ENCODE data around the gene FERMT2.

Gene FERMT2

DNA sequence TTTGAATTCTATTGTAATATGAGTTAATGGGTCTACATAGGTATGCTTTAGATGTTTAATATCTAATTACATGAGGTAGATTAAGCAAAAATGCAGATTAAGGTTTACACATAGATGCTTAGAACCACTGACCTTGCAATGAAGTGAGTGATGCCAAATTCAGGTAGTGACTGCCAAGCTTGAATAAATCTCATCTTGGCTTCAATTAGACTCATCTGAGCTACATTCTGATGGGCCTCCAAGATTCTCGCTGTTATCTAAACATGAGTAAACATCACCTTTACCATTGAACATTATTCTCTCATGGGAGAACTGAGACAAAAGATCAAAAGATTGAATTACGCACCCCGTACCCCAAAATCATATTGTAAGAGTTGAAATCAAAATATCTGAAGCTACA lies 90.6 kb downstream of the FERMT2 start:
- Mint-ChIP-seq H3K9me3 (no peaks in the 10 kb centered on the region), H3K27me3 (no peaks in the 10 kb centered on the region), H3K4me1 (no peaks in the 10 kb centered on the region), H3K4me3 (no peak overlapping the region), H3K36me3 (no peaks in the 10 kb centered on the region), H3K27ac (no peak overlapping the region)
- CTCF ChIA-PET: no interaction called here
- no peak for DNase-seq

DNA sequence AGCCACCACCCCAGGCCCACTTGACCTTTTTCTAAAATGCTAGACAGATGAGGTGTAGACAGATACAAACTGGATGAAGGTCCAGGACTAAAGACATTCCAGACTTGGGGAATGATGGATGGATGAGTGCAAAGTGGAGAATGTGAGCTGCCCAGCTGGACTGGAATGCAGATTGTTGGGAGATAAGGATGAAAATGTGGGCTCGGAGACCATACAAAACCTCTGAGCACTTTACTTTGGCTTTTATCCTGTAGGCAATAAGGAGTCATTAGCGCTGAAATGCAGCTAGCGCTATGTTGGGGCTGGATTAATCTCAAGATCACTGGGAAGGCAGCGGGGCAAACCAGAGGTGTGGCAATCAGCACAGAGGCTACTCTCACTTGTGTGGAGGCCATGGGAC lies 94.7 kb downstream of the FERMT2 start:
- no peaks in the 10 kb centered on the region for H3K9me3 Mint-ChIP-seq
- H3K4me1 Mint-ChIP-seq: peaks cover 5% of the 10 kb centered on the region
- no peaks in the 10 kb centered on the region for H3K27me3 Mint-ChIP-seq
- no peak overlapping the region for H3K27ac Mint-ChIP-seq
- H3K36me3 Mint-ChIP-seq: no peaks in the 10 kb centered on the region
- no peak for DNase-seq
- CTCF ChIA-PET: no interaction called here
- H3K4me3 Mint-ChIP-seq: no peak overlapping the region

DNA sequence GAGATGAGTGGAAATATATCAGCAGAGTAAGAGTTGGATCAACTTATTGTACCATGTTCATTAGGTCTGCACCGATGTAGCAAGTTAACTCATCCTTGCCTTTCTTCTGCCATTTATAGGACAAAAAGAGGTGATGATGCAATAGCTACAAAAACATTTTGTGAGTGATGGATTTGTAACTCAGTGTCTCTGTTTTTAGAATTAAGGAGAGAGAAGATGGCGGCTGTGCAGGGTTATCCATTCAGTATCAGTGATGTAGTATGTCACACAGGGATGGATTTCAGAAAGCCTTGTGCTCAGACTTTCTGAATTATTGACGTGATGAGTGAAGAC lies 97.4 kb downstream of the FERMT2 start:
- CTCF ChIA-PET: interaction anchor here (0.9 kb wide), 1 partner anchor 14 kb away, joined by 3 read pairs; no protein-coding TSS in a partner anchor
- no peak overlapping the region for H3K27ac Mint-ChIP-seq
- no peaks in the 10 kb centered on the region for H3K9me3 Mint-ChIP-seq
- DNase-seq: no peak
- H3K36me3 Mint-ChIP-seq: no peaks in the 10 kb centered on the region
- peaks cover 5% of the 10 kb centered on the region for H3K4me1 Mint-ChIP-seq
- H3K4me3 Mint-ChIP-seq: no peak overlapping the region
- H3K27me3 Mint-ChIP-seq: no peaks in the 10 kb centered on the region

DNA sequence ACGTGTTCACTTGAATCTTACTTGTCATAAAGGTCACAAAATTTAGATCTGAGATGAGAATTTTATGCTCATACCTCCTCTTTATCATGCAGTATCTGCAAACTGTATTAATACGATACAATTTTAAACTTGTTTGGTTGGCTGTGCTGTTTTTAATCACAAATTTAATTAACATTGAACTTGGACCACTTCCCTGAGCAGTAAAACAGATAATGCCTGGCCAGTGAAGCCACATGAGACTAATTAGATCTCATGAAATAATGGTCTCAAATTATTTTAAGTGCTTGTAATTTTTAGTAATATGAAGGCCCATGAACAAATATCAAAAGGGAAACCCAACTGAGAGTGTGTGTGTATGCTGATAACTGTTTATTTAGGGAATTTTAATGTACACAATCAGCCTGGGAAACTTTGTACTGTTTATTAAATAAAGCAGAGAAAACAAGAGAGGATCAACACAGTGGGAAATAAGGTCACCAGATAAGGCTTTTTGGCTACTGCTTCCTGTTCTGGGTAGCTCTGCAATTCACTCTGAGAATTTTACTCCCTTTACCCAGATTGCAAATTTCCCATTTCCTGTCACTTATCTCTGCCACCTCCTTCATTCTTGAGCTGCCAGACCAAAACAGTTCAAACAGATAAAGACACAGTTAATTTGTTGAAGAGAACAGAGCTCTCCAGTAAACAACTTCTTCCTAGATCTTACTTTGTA lies 97.9 kb downstream of the FERMT2 start:
- Mint-ChIP-seq H3K27ac (no peak overlapping the region), H3K27me3 (no peaks in the 10 kb centered on the region), H3K9me3 (no peaks in the 10 kb centered on the region), H3K4me1 (peaks cover 5% of the 10 kb centered on the region), H3K4me3 (no peak overlapping the region), H3K36me3 (no peaks in the 10 kb centered on the region)
- CTCF ChIA-PET: interaction anchor here (0.9 kb wide), 1 partner anchor 15 kb away, joined by 3 read pairs; no protein-coding TSS in a partner anchor
- no peak for DNase-seq

DNA sequence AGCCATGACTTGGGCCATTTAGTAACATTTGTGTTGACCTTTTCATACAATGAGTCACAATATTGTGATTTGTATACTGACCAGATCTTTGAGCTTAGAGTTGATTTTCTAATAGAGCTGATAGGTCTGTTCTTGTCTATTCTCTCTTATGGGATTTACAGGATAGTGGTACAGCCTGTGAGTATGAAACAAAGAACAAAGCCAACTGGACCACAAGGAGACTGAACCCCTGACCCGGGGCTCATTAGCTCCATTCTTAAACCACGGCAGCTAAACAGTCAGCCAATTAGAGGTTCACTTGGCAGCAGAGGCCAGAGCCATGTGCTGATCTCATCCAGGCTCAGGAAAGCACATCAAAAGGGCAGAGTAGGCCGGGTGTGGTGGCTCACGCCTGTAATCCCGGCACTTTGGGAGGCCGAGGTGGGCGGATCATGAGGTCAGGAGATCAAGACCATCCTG lies 100.4 kb downstream of the FERMT2 start:
- H3K27ac Mint-ChIP-seq: no peak overlapping the region
- CTCF ChIA-PET: no interaction called here
- no peaks in the 10 kb centered on the region for H3K9me3 Mint-ChIP-seq
- DNase-seq: no peak
- peaks cover 5% of the 10 kb centered on the region for H3K4me1 Mint-ChIP-seq
- H3K36me3 Mint-ChIP-seq: no peaks in the 10 kb centered on the region
- no peak overlapping the region for H3K4me3 Mint-ChIP-seq
- H3K27me3 Mint-ChIP-seq: no peaks in the 10 kb centered on the region

DNA sequence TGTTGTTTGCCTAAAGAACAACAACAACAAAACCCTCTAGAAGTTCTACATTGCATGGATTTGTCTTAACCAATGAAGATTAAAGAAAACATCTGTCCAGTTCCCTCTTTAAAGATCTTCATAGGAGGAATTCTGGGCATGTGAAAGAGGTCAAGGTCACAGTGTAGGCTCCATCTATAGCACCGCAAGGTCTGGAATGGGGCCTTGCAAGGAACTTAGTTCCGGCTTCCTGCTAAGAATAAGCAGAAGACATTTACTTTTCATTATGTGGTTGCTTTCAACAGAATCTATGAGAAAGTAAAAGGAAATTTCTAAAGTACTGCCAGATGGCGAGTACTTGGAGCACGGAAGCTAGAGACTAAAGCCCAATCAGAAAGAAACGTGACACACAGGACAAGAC lies 102.2 kb downstream of the FERMT2 start:
- Mint-ChIP-seq H3K4me3 (no peak overlapping the region), H3K9me3 (no peaks in the 10 kb centered on the region), H3K4me1 (peaks cover 5% of the 10 kb centered on the region), H3K36me3 (no peaks in the 10 kb centered on the region), H3K27me3 (no peaks in the 10 kb centered on the region), H3K27ac (no peak overlapping the region)
- CTCF ChIA-PET: no interaction called here
- no peak for DNase-seq

DNA sequence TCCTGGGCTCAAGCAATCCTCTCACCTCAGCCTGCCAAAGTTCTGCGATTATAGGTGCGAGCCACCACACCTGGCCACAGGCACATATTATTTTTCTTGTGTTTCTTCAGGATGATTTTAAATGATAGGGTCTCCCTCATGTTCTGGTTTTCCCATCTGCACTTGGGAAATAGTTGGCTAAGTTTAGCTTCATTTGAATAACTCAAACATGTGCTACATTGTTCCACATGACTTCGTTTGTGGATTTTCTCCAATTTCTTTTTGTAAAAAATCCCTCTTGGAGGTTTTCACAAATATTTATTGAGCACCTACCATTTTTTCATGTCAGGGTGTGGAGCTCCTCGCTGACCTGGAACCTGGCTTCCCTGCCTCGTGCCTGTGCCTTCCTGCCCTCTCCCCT lies 104.3 kb downstream of the FERMT2 start:
- H3K36me3 Mint-ChIP-seq: no peaks in the 10 kb centered on the region
- H3K4me1 Mint-ChIP-seq: no peaks in the 10 kb centered on the region
- H3K9me3 Mint-ChIP-seq: no peaks in the 10 kb centered on the region
- H3K27me3 Mint-ChIP-seq: no peaks in the 10 kb centered on the region
- H3K27ac Mint-ChIP-seq: no peak overlapping the region
- no peak overlapping the region for H3K4me3 Mint-ChIP-seq
- CTCF ChIA-PET: no interaction called here
- DNase-seq: no peak

DNA sequence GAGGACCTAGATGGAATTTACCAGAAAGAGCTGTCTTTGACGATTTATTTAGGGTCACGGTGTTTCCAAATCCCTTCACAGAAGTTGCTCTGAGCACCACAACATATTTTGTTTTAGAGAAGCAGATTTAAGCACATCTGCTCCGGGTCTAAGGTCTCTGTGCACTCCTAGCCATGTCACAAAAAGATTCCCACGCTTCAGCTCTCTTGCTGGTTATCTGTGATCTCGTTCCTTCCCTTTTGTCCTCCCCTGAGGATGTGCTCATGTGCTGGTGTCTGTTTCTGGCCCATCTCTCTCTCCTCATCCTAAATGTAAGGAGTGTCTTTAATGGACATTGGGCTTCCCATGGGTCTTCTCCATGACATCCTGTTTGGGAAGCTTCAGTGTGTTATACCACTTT lies 105.8 kb downstream of the FERMT2 start:
- no peak overlapping the region for H3K27ac Mint-ChIP-seq
- no peaks in the 10 kb centered on the region for H3K36me3 Mint-ChIP-seq
- no peaks in the 10 kb centered on the region for H3K4me1 Mint-ChIP-seq
- CTCF ChIA-PET: interaction anchor here (1.0 kb wide), 1 partner anchor 14 kb away, joined by 3 read pairs; no protein-coding TSS in a partner anchor
- H3K27me3 Mint-ChIP-seq: no peaks in the 10 kb centered on the region
- DNase-seq: no peak
- no peaks in the 10 kb centered on the region for H3K9me3 Mint-ChIP-seq
- H3K4me3 Mint-ChIP-seq: no peak overlapping the region

DNA sequence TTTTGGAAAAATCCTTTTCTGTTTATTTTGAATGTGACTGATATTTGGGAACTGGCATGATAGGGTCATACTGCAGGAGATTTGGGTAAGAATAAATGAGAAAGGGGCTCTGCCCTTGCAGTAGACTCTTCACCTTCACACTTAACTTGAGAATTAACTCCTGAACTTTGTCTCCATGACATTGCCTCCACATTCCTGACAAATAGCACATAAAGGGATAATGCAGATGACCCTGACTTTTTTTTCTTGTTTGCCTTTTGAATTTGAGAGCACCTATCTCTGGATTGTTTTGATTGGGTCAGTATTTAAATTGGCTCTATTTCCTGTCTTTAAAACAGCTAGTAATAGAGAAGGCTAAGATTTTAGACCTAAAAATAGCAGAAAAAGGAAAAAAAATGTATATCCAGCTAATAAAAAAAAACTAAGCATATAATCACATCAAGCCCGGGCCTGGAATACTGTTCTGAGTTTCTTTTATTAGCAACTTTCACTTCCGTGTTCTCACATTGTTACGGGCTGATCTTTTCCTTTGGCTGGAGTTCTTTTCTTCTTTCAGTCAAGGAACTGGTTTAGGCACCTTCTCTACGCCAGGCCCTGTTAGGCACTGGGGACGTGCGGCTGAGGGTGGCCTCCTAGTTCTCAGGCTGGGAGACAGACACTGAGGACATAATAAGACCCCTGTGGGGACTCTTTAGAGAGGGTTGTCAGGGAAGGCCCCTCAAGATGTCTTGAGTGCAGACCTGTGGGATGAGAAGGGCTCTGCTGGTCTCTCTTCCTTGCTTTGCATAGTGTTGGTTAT lies 106.4 kb downstream of the FERMT2 start:
- DNase-seq: no peak
- Mint-ChIP-seq H3K27ac (no peak overlapping the region), H3K9me3 (no peaks in the 10 kb centered on the region), H3K36me3 (no peaks in the 10 kb centered on the region), H3K4me1 (no peaks in the 10 kb centered on the region), H3K4me3 (no peak overlapping the region), H3K27me3 (no peaks in the 10 kb centered on the region)
- CTCF ChIA-PET: no interaction called here

DNA sequence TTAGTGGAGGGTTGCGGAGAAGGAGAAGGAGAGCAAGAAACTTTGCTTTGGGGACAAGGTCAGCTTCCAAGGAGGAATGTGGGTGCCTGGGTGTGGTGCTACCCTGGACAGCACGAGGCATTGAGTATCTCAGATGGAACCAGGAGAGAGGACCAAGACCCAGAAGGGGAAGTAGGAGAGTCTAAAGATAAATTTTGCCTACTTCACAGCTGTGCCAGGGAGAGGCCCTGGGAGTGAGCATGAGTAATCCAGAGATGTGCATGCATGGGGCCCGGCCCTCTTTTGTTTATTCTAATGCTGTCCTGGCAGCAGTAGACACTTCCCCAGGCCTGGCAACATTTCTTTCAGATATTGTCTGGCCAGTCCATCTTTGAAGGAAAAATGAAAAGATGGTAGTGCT lies 110.0 kb downstream of the FERMT2 start:
- no peak for DNase-seq
- CTCF ChIA-PET: no interaction called here
- no peaks in the 10 kb centered on the region for H3K4me1 Mint-ChIP-seq
- H3K36me3 Mint-ChIP-seq: no peaks in the 10 kb centered on the region
- no peak overlapping the region for H3K27ac Mint-ChIP-seq
- no peak overlapping the region for H3K4me3 Mint-ChIP-seq
- H3K9me3 Mint-ChIP-seq: no peaks in the 10 kb centered on the region
- peaks cover 5% of the 10 kb centered on the region for H3K27me3 Mint-ChIP-seq

DNA sequence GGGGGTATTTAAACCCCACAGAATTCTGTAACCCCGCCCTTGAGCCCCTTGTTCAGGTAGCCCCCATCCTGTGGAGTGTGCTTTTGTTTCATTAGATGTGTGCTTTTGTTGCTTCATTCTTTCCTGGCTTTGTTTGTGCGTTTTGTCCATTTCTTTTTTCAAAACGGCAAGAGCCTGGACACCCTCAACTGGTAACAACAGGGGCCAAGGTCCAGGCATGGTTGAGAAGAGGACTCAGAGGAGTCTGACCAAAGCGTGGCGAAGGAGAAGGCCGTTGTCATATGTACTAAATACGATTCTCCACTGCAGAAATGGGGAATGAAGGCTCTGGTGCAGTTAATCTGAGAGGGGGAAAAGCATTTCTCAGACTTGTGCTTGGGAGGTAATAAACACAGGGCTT lies 113.4 kb downstream of the FERMT2 start:
- Mint-ChIP-seq H3K27ac (no peak overlapping the region), H3K9me3 (no peaks in the 10 kb centered on the region), H3K27me3 (peaks cover 5% of the 10 kb centered on the region), H3K4me1 (no peaks in the 10 kb centered on the region), H3K36me3 (no peaks in the 10 kb centered on the region), H3K4me3 (no peak overlapping the region)
- DNase-seq: no peak
- CTCF ChIA-PET: no interaction called here

DNA sequence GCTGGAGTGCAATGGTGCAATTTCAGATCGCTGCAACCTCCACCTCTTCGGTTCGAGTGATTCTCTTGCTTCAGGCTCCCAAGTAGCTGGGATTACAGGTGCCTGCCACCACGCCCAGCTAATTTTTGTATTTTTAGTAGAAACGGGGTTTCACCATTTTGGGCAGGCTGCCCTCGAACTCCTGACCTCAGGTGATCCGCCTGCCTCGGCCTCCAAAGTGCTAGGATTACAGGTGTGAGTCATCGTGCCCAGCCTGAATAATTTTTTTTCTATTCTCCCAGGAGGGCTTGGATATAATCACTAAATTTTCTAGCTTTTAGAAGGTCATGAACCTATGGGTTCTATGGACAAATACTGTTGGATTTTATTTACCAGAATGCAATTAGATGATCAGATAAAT lies 114.8 kb downstream of the FERMT2 start:
- peaks cover 8% of the 10 kb centered on the region for H3K27me3 Mint-ChIP-seq
- DNase-seq: no peak
- H3K9me3 Mint-ChIP-seq: no peaks in the 10 kb centered on the region
- CTCF ChIA-PET: interaction anchor here (0.7 kb wide), 1 partner anchor 93 kb away, joined by 4 read pairs; no protein-coding TSS in a partner anchor
- H3K4me3 Mint-ChIP-seq: no peak overlapping the region
- no peak overlapping the region for H3K27ac Mint-ChIP-seq
- no peaks in the 10 kb centered on the region for H3K36me3 Mint-ChIP-seq
- no peaks in the 10 kb centered on the region for H3K4me1 Mint-ChIP-seq

DNA sequence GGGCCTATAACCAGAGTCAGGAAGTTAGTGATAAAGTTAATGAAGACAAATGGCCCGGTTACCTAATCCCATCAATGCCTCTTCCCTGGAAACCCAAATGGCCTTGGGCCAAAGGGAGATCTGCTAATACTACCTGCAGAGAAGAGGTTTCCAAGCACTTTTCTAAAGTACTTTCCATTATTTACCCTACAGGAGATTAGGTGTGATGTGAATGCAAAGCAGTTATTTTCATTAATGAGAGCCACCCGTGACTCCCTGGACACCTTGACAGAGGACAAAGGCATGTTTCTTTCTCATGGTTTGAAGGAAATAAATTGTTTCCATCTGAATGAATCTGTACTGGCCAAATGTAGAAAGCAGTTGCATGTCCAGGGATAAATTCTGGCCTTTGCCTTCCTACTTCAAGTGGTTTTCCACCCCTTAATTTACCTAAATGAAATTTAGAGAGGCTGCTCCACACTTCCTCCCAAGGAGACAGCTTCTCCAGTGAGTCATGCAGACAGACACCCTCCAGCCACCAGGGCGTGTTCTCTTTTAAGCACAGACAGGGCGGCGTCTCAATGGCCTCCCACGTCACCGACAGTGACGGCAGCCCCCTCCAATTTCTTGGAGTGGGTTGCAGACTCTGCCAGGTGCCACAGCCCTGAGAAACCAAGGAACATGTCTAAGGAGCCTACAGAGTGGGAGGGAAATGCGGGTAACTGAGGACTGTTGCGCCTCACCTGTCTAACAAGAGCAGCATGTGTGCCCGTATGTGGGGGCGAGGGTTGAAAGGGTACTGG lies 115.5 kb downstream of the FERMT2 start:
- no peaks in the 10 kb centered on the region for H3K4me1 Mint-ChIP-seq
- CTCF ChIA-PET: interaction anchor here (0.9 kb wide), 1 partner anchor 219 kb away, joined by 4 read pairs; no protein-coding TSS in a partner anchor
- DNase-seq: no peak

DNA sequence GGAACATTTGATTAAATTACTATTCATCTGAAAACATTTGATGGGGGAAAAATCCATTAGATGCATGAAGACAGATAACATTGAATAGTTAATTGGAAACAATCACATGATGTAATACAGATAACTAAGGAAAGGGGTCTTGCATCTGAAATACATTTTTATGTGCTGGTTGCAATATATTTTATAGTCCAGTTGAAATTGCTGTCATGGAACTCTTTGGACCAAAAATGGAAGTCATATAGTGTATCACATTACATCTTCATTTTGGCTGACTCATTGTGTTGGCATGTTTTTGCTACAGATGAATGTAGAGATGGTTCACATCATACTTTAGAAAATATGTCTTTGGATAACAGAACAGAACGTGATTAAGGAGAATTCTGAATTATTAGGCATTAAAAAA lies 116.4 kb downstream of the FERMT2 start:
- DNase-seq: no peak
- H3K4me3 Mint-ChIP-seq: no peak overlapping the region
- H3K27me3 Mint-ChIP-seq: peaks cover 11% of the 10 kb centered on the region
- H3K9me3 Mint-ChIP-seq: no peaks in the 10 kb centered on the region
- no peaks in the 10 kb centered on the region for H3K36me3 Mint-ChIP-seq
- H3K27ac Mint-ChIP-seq: no peak overlapping the region
- H3K4me1 Mint-ChIP-seq: no peaks in the 10 kb centered on the region
- CTCF ChIA-PET: interaction anchor here (0.8 to 0.9 kb wide), 2 partner anchors 220 to 471 kb away, joined by 4 read pairs; no protein-coding TSS in a partner anchor

More for the DNA sequence above, 115.5 kb downstream of the FERMT2 start:
- H3K36me3 Mint-ChIP-seq: no peaks in the 10 kb centered on the region
- H3K9me3 Mint-ChIP-seq: no peaks in the 10 kb centered on the region
- H3K27ac Mint-ChIP-seq: no peak overlapping the region
- H3K27me3 Mint-ChIP-seq: peaks cover 8% of the 10 kb centered on the region
- no peak overlapping the region for H3K4me3 Mint-ChIP-seq
